GM18520 (cell line): Measurements from ENCODE around the gene ZNF500.

Source experiments
- ATAC-seq: cut with Tn5 transposase; IDR thresholded peaks from one replicate; pipeline ENCODE4 v1.9.1; 2021; ENCODE audit not compliant: unreplicated experiment

ZNF500 gene

GRCh38 chr16:4766875-4767628 is at the start of gene ZNF500:
Gene ZNF500 (minus strand): TSS chr16:4767162. CDS start chr16:4765978, 1,184 bp downstream.
- peak; percentile 84 for ATAC-seq

DNA sequence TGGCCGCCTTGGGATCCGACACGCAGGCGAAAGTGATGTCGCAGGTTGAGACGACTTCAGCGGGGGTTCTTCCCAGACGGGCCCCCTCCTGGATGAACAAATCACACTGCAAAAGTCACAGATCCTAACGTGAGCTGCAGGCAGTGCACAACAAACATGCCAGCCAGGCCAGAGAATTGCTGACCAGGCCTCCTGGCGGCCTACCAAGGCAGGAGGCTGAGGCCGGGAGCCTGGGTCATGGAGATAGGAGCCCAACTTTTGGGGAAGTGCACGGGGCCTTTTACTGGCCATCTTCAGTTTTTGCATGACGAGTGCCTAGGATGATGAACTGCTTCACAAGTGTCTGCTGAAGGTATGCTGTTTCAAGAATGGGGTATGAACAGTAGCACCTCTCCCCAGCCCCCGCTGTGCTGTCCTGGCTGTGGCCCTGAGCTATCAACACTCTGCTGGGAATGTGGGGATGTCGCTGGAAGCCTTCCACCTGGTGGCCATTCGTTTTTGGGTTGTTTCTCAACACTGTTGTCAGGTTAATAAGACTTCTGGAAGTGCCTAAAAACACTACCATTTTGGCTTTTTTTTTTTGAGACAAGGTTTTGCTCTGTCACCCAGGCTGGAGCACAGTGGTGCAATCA is 47.7 kb upstream of the ZNF500 start:
- no peak for ATAC-seq

DNA sequence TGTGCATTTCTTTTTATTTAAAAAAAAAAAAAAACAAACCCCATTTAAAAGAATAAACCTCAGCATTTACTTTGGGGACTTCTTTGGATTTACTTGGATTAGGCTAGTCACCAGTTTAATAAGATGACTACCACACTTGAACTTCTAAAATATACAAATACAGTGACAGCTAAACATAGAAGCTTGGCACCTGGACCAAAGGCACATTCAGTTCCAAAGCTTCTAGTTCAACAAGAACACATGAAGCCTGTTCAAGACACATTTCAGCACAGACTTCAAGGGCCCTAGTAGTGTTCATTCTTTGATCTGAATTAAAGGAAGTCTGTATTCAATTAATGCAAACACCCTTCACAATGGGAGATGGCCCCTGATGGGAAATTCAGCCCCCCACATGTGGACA is 47.1 kb upstream of the ZNF500 start:
- ATAC-seq = no peak

DNA sequence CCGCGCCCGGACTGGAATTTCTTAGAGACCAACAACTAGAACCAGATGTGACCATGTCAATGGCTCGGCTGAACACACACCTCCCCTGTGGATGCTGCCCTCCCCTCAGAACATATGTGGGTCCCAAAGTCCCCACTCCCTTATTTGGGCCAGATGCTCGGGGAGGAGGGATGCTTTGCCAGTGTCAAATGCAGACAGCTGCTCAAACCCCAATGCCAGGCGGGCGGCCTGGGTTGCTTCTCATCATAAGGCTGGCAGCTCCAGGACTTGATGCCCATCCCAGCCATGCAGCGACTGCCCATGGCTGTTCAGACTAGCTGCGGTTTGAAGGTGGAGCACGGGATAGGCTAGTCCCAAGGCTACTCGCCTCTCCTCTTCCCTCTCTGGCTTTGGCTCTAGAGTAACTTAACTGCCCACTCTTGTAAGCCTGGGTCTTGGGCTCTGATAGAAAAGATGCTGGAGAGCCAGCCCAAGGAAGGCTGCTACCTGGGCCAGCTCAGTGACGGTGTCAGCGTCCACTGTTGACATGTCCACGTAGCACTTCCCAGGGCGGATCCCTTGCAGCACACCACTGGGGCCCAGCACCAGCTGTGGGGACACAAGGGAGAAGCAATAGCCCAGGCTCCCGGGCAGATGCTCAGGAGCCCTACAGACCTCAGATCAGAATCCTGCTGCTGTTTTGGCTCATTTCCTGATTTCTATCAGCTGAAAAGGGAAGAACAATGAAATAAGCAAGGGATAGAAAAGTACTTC is 46.5 kb upstream of the ZNF500 start:
- no peak for ATAC-seq

DNA sequence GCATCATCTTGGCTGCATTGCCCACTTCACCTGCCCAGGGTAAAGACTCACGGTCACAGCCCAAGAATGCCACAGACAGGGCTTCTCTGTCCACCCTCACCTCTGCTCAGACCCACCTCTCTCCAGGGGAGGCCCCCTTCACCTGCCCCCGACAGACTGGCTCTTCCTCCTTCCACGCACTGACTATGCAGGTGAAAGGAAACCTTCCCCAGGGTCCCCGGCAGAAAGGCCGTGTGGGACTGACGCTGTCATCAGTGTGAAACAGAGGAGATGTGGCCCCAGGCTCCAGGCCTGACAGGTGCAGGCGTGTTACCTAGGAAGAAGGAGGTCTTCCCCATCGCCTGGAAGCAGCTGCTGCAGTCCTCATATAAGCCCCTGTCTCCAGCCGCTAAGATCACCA is 44.8 kb upstream of the ZNF500 start:
- no peak for ATAC-seq

GRCh38 chr16:4811242-4811641 is 44.3 kb upstream of the ZNF500 start:
- ATAC-seq = no peak

DNA sequence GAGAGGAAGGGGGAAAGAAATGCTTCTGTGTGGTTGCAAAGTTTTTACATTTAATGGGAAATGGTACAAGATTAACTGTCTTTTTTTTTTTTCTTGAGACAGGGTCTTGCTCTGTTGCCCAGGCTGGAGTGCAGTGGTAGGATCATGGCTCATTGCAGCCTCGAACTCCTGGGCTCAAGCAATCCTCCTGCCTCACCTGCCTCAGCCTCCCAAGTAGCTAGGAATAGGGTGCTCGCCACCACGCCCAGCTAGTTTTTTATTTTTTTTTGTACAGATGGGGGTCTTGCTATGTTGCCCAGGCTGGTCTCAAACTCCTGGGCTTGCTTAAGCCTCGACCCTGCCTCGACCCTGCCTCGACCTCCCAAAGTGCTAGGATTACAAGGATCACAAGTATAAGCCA is 39.3 kb upstream of the ZNF500 start:
- ATAC-seq = no peak

- ATAC-seq = no peak
Observed at GRCh38 chr16:4805231-4805630, 38.3 kb upstream of the ZNF500 start.

- ATAC-seq = no peak
Observed at GRCh38 chr16:4803898-4804762, 37.2 kb upstream of the ZNF500 start.

- no peak for ATAC-seq
Observed at GRCh38 chr16:4803401-4803844, 36.5 kb upstream of the ZNF500 start.

GRCh38 chr16:4802659-4803287 is 35.8 kb upstream of the ZNF500 start:
- ATAC-seq = peak; percentile 94

- peak; percentile 23 for ATAC-seq
Observed at GRCh38 chr16:4801962-4802658, 35.1 kb upstream of the ZNF500 start, which contains the start of gene ROGDI. Gene ROGDI (minus strand): TSS chr16:4802633. CDS start chr16:4802571, 62 bp downstream.

DNA sequence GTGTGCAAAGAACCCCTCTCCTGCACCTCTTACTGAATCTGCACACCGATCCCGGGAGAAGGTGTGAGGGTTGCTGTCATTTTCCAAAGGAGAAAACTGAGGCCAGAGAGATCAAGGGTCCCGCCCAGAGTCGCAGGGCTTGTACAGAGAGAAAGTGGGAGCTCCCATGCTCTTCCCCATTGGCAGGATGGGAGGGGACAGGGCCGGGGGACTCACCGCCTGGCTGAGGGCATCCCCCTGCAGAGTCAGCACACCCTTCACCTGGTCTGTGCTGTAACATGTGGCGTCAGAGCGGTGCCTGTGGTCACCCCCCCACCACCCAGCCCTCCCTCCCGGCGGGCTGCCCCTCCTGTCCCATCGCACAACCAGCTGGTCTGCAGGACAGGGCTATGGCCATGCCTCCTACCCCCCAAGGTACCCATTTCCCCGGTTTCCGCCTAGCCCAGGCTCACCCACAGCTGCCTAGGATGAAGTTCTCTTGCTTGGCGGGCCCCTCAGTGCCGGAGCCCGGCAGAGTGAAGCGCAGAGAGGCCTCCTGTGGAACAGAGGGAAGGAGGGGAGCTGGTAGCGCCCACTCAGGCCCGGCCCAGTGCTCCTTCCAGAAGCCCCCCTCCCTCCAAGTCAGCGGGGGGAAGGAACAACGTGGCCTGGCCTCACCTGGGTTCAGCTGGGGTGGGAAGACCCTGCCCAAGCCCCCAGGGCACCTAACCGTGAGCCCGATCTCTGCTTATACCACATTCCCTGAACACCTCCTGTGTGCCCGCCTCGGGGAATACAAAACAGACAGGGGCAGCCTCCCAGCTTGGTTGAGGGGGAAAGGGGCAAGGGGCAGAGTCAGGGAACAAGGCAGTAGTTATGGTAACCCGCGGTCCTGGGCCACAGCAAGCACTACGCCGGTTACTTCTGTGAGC is 34.3 kb upstream of the ZNF500 start:
- no peak for ATAC-seq

GRCh38 chr16:4800290-4801041 is 33.5 kb upstream of the ZNF500 start:
- ATAC-seq = no peak

- ATAC-seq = no peak
Observed at GRCh38 chr16:4799171-4799855, 32.4 kb upstream of the ZNF500 start.

DNA sequence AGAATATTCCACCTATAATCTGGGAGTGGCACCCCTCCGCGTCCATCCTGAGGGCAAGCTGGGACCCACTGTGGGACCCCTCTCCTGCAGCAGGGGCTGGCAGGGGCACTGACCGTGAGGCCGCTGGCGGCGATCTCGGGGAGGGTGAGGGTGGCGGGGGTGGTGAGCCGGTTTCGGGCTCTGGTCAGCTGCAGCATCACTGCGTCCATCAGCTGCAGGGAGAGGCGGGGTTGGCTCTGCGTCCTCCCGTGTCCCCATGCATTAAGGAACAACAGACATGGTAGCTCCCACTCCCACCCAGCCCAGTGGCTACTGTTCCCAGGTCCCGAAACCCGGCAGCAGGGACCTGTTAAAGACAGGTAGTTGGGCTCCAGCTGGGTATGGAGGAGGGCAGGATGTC is 31.5 kb upstream of the ZNF500 start:
- ATAC-seq = no peak

- ATAC-seq = no peak
Observed at GRCh38 chr16:4797805-4798252, 30.9 kb upstream of the ZNF500 start.
